ENCODE data around the gene RPL11.
"Not testable (repeated sequence)": the region's sequence is repeated elsewhere in the genome, so short reads cannot be mapped to it uniquely, and the experiment has no call there.

Gene RPL11

GRCh38 chr1:23691499-23692307, at the start of gene RPL11:
Gene RPL11, plus strand, starts transcription at chr1:23691806. Its CDS starts 18 bp downstream, at chr1:23691824.
- H3K27ac ChIP-seq = peak within 1 kb of the TSS; percentile 86

GRCh38 chr1:23643736-23644554, 47.7 kb upstream of the RPL11 start:
- no peak overlapping the region for H3K27ac ChIP-seq
- TF ChIP-seq CTCF (conservative IDR thresholded peaks at IDR 0.05) = no peak

More at GRCh38 chr1:23691499-23692307, at the start of gene RPL11:
- peak; percentile 85 for TF ChIP-seq CTCF (conservative IDR thresholded peaks at IDR 0.05)

GRCh38 chr1:23644555-23644866, 47.1 kb upstream of the RPL11 start:
- no peak for TF ChIP-seq CTCF (conservative IDR thresholded peaks at IDR 0.05)
- no peak overlapping the region for H3K27ac ChIP-seq

- TF ChIP-seq CTCF (conservative IDR thresholded peaks at IDR 0.05) = no peak
- no peak overlapping the region for H3K27ac ChIP-seq
Measured at GRCh38 chr1:23645338-23645737, 46.3 kb upstream of the RPL11 start.

- no peak overlapping the region for H3K27ac ChIP-seq
- no peak for TF ChIP-seq CTCF (conservative IDR thresholded peaks at IDR 0.05)
Measured at GRCh38 chr1:23646091-23646490, 45.5 kb upstream of the RPL11 start.

- no peak overlapping the region for H3K27ac ChIP-seq
- TF ChIP-seq CTCF (conservative IDR thresholded peaks at IDR 0.05) = no peak
Measured at GRCh38 chr1:23646541-23646940, 45.1 kb upstream of the RPL11 start.

GRCh38 chr1:23648576-23648975, 43.0 kb upstream of the RPL11 start:
- no peak overlapping the region for H3K27ac ChIP-seq
- TF ChIP-seq CTCF (conservative IDR thresholded peaks at IDR 0.05) = no peak

GRCh38 chr1:23649157-23649556, 42.4 kb upstream of the RPL11 start:
- H3K27ac ChIP-seq = not testable (repeated sequence)
